OCI-LY3 (cell line): ENCODE results near the gene MTHFR.
A peak's percentile ranks its signal among the peaks of the same experiment; 100 is the strongest.

Experiments
- H2AFZ ChIP-seq: fragments of 200-600, 300-600 bp; shearing (Covaris generic); 2 replicates; pipeline ENCODE4 v1.6.0; 2014; ENCODE audit warnings: antibody characterized with exemption, low read depth, low read length
- H3K27ac ChIP-seq: fragments of 200-600, 300-600 bp; sonication (generic); 2 replicates; pipeline ENCODE4 v1.5.1; 2014; ENCODE audit warnings: mild to moderate bottlenecking, low read length, moderate library complexity, mixed read lengths
- H3K27me3 ChIP-seq: fragments of 200-600, 300-600 bp; sonication (generic); 2 replicates; pipeline ENCODE4 v1.6.1; 2014; ENCODE audit warnings: low read depth, low read length, mixed read lengths
- H3K36me3 ChIP-seq: fragments of 200-600, 300-600 bp; sonication (generic); replicated peaks from 2 replicates; pipeline ENCODE3; 2014; ENCODE audit warnings: low read depth, low read length, mixed read lengths
- H3K4me1 ChIP-seq: fragments of 300-600, 200-600 bp; sonication (generic); 2 replicates; pipeline ENCODE4 v1.6.1; 2014; ENCODE audit warnings: low read length, mixed read lengths
- H3K4me2 ChIP-seq: fragments of 200-600, 300-600 bp; sonication (generic); 2 replicates; pipeline ENCODE4 v1.6.1; 2014; ENCODE audit warnings: low read length, mixed read lengths
- H3K4me3 ChIP-seq: fragments of 300-600, 200-600 bp; sonication (generic); 2 replicates; pipeline ENCODE4 v1.5.1; 2014; ENCODE audit warnings: antibody characterized with exemption, mild to moderate bottlenecking, low read length, moderate library complexity
- H3K79me2 ChIP-seq: fragments of 300-600, 200-600 bp; shearing (Covaris generic); 2 replicates; pipeline ENCODE4 v1.6.1; 2014; ENCODE audit warnings: mild to moderate bottlenecking, low read length, mixed read lengths
- H3K9ac ChIP-seq: fragments of 300-600, 200-600 bp; shearing (Covaris generic); 2 replicates; pipeline ENCODE4 v1.6.0; 2014; ENCODE audit warnings: mild to moderate bottlenecking, low read length, moderate library complexity
- H3K9me3 ChIP-seq: fragments of 200-600, 300-600 bp; shearing (Covaris generic); 2 replicates; pipeline ENCODE4 v1.6.1; 2014; ENCODE audit warnings: low read length, mixed read lengths; ENCODE audit not compliant: insufficient read depth
- H4K20me1 ChIP-seq: fragments of 200-600, 300-600 bp; sonication (generic); 2 replicates; pipeline ENCODE4 v1.6.1; 2016; ENCODE audit warnings: low read length, mixed read lengths; ENCODE audit not compliant: insufficient read depth
- EZH2phosphoT487 ChIP-seq: fragments of 200-600 bp; shearing (Covaris generic); IDR thresholded peaks from 2 replicates; pipeline ENCODE4 v1.6.1; 2018; ENCODE audit warnings: antibody characterized with exemption, mixed run types, low read depth
- TF ChIP-seq, protein P1 (sequence below): fragments of 200-600, 300-600 bp; sonication (generic); IDR thresholded peaks from 2 replicates; pipeline ENCODE4 v1.5.1; 2014; ENCODE audit warnings: antibody characterized with exemption, low read length, low read depth

MTHFR gene

DNA sequence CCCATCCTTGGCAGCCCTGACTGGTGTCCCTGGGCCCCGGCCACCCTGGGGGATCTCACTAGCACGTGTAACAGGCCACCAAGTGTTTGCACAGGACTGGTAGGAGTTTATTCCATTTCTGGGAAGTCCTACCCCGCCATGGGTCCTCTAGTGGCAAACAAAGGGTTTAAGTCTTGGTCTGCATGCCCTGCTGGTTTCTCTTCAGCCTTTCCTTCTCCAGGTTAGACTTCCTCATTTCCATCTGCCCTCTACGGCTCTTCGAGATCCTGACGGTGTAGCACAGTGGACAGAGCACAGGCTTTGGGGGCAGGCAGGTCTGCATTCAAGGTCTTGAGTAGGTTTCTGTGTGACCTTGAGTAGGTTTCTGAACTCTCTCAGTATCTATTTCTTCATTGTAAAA, 67.0 kb downstream of the MTHFR start:
- H3K27ac ChIP-seq = no peak overlapping the region
- no peak overlapping the region for H2AFZ ChIP-seq
- no peaks in the 10 kb centered on the region for H3K36me3 ChIP-seq
- H3K27me3 ChIP-seq = no peaks in the 10 kb centered on the region
- no peak overlapping the region for H3K9ac ChIP-seq
- H3K79me2 ChIP-seq = no peaks in the 10 kb centered on the region
- H4K20me1 ChIP-seq = no peaks in the 10 kb centered on the region
- H3K9me3 ChIP-seq = no peaks in the 10 kb centered on the region
- no peak overlapping the region for H3K4me3 ChIP-seq
- H3K4me2 ChIP-seq = no peak overlapping the region
- TF ChIP-seq, protein P1, sequence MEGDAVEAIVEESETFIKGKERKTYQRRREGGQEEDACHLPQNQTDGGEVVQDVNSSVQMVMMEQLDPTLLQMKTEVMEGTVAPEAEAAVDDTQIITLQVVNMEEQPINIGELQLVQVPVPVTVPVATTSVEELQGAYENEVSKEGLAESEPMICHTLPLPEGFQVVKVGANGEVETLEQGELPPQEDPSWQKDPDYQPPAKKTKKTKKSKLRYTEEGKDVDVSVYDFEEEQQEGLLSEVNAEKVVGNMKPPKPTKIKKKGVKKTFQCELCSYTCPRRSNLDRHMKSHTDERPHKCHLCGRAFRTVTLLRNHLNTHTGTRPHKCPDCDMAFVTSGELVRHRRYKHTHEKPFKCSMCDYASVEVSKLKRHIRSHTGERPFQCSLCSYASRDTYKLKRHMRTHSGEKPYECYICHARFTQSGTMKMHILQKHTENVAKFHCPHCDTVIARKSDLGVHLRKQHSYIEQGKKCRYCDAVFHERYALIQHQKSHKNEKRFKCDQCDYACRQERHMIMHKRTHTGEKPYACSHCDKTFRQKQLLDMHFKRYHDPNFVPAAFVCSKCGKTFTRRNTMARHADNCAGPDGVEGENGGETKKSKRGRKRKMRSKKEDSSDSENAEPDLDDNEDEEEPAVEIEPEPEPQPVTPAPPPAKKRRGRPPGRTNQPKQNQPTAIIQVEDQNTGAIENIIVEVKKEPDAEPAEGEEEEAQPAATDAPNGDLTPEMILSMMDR = no peak
- no peak for TF ChIP-seq EZH2phosphoT487
- H3K4me1 ChIP-seq = peaks cover 10% of the 10 kb centered on the region

DNA sequence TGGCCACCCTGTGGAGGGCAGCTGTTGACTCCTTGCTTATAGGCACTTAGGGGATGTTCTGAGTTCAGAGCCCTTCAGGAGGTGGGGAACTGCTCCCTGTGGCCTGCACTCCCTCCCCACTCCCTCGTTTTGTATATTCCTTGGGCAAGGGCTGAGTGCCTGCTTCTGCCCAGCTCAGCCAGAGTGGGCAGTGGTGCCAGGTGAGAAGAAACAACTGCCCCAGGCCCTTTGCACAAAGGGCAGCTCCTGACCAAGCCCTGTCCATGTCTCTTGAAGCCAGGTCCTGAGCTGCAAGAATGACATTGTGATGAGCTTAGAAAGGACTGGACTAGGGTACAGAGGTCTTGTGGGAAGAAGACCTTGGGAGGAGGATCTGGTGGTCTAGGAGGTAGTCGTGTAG, 67.7 kb downstream of the MTHFR start:
- H3K27me3 ChIP-seq = no peaks in the 10 kb centered on the region
- no peak overlapping the region for H2AFZ ChIP-seq
- no peaks in the 10 kb centered on the region for H3K9me3 ChIP-seq
- H3K4me3 ChIP-seq = no peak overlapping the region
- no peak overlapping the region for H3K4me2 ChIP-seq
- TF ChIP-seq, protein P1 = no peak
- no peak for TF ChIP-seq EZH2phosphoT487
- no peaks in the 10 kb centered on the region for H4K20me1 ChIP-seq
- H3K9ac ChIP-seq = no peak overlapping the region
- H3K4me1 ChIP-seq = peaks cover 10% of the 10 kb centered on the region
- no peaks in the 10 kb centered on the region for H3K79me2 ChIP-seq
- H3K36me3 ChIP-seq = no peaks in the 10 kb centered on the region
- no peak overlapping the region for H3K27ac ChIP-seq

DNA sequence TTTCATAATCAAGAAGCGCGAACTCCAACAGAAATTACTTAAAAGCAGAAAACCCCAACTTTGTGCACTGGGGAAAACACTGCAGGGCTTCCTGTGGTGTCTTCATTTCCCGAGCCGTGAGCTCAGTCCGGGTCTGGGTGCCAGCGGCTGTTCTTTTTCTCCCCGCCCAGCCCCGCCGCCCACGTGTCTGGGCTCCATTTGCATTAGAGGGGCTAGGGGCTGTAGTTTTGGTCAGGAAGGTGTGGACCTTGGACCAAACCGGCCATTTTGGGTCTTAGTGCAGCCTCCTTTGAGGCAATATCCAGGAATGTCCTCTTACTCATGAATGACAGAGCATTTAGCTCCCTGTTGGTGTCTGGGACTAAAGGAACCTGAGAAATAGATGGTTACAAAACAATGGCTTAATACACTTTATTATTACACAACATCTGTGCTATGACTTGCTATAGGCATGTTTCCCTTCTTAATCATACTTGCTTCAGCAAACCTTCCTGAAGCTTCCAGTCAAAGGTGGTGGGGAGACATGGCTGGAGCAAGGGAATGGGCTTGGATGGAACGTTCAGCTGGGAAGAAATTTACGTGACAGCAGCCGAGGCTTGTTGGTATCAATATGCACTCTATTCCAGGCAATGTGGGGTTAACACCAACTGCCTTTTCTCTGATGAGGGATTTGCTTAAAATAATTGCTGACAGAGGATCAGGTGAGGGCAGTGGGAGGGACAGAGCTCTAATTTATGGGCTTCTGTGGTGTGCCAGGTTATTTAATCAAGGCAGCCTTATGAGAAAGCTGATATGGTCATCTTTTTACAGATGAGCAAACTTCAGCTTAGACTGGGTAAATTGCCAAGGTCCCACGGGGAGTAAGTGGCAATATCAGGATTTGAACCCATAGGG, 68.8 kb downstream of the MTHFR start:
- TF ChIP-seq EZH2phosphoT487 = no peak
- TF ChIP-seq, protein P1 = no peak

DNA sequence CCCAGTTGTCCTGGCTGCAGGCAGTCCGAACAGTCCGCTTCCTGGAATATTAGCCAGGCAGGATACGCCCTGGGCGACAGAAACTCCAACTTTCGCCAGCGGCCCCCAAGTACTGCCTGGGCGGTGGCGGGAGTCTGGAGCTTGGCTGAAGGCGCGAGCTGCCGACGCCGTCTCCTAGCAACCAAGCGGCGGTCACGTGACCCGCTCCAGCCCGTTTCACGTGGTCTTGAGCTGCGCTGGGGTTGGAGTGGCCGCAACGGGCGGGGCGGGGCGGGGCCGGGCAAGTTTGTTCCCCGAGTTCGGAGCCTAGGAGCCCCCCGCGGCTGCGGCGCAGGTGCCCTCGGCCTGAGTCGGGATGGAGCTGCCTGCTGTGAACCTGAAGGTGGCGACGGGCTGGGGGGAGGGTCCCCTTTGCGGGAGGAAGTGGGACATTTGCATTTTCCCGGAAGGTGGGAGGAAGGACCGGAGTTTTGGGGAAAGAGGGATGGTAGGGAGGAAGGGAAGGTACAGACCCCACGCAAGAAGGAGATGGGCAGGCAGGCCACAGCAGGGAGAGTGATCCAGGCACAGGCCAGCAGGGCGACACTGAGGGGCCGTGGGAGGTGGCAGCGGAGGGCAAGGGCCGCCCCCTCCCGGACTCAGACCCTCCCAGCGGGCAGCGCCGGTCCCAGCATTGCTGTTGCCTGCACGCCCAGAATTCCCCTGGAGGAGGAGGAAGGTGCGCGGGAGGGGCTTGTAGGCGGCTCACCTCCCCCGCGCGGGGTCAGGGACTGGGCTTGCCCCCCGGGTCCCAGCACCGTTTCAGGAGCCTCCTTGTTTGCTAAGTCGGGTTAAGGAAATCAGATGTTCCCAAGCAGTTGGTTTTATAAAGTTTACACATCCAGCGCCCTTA, 69.7 kb downstream of the MTHFR start, which contains the start of gene AGTRAP:
AGTRAP (plus strand) TSS at position 283 of the 892 bp plus-strand sequence; CDS start at position 356, 73 bp downstream.
- Histone ChIP-seq H3K4me2 (peak within 1 kb of the TSS; percentile 94), H3K27me3 (no peaks in the 10 kb centered on the region), H3K4me3 (peak within 1 kb of the TSS; percentile 97), H3K36me3 (no peaks in the 10 kb centered on the region), H2AFZ (peak within 1 kb of the TSS; percentile 86), H3K9me3 (no peaks in the 10 kb centered on the region), H3K4me1 (peaks cover 10% of the 10 kb centered on the region), H3K9ac (peak within 1 kb of the TSS; percentile 86), H3K79me2 (no peaks in the 10 kb centered on the region), H4K20me1 (no peaks in the 10 kb centered on the region), H3K27ac (no peak within 1 kb of the TSS)
- no peak for TF ChIP-seq EZH2phosphoT487
- TF ChIP-seq, protein P1 = no peak

More for the DNA sequence above, 68.8 kb downstream of the MTHFR start:
- Histone ChIP-seq H3K4me1 (peaks cover 10% of the 10 kb centered on the region), H3K4me3 (peak overlapping the region; percentile 97), H3K9me3 (no peaks in the 10 kb centered on the region), H3K4me2 (peak overlapping the region; percentile 94), H3K27ac (no peak overlapping the region), H3K9ac (peak overlapping the region; percentile 86), H3K36me3 (no peaks in the 10 kb centered on the region), H2AFZ (peak overlapping the region; percentile 83), H4K20me1 (no peaks in the 10 kb centered on the region), H3K27me3 (no peaks in the 10 kb centered on the region), H3K79me2 (no peaks in the 10 kb centered on the region)
